HG03045 (cell line): ENCODE measurements around the gene HYCC2.
"Not testable (repeated sequence)": the region's sequence is repeated elsewhere in the genome, so short reads cannot be mapped to it uniquely, and the experiment has no call there.

Experiments used
- ATAC-seq: cut with Tn5 transposase; IDR thresholded peaks from one replicate; pipeline ENCODE4 v1.9.1; 2021; ENCODE audit warnings: mild to moderate bottlenecking, moderate library complexity; ENCODE audit not compliant: unreplicated experiment

HYCC2 gene

GRCh38 chr2:201073071-201073470 is 1.6 kb upstream of the HYCC2 start:
- ATAC-seq = no peak

- no peak for ATAC-seq
Measured at GRCh38 chr2:201072201-201072530, 695 bp upstream of the HYCC2 start.

- ATAC-seq = peak; percentile 32
Measured at GRCh38 chr2:201070948-201071478, 458 bp downstream of the HYCC2 start.

- ATAC-seq = no peak
Measured at GRCh38 chr2:201064797-201065329, 6.6 kb downstream of the HYCC2 start.

GRCh38 chr2:201063516-201063915 is 8.0 kb downstream of the HYCC2 start:
- ATAC-seq = not testable (repeated sequence)

GRCh38 chr2:201059961-201060755 is 11.3 kb downstream of the HYCC2 start:
- no peak for ATAC-seq

- ATAC-seq = no peak
Measured at GRCh38 chr2:201058914-201059313, 12.6 kb downstream of the HYCC2 start.

- no peak for ATAC-seq
Measured at GRCh38 chr2:201057715-201058248, 13.7 kb downstream of the HYCC2 start.

- ATAC-seq = no peak
Measured at GRCh38 chr2:201057087-201057521, 14.4 kb downstream of the HYCC2 start.

GRCh38 chr2:201049455-201049854 is 22.0 kb downstream of the HYCC2 start:
- ATAC-seq = no peak

GRCh38 chr2:201046881-201047280 is 24.6 kb downstream of the HYCC2 start:
- ATAC-seq = no peak

GRCh38 chr2:201043050-201043449 is 28.4 kb downstream of the HYCC2 start:
- ATAC-seq = not testable (repeated sequence)

- ATAC-seq = not testable (repeated sequence)
Measured at GRCh38 chr2:201042451-201042850, 29.0 kb downstream of the HYCC2 start.

- ATAC-seq = no peak
Measured at GRCh38 chr2:201040867-201041628, 30.4 kb downstream of the HYCC2 start.

- no peak for ATAC-seq
Measured at GRCh38 chr2:201038855-201039254, 32.6 kb downstream of the HYCC2 start.

- ATAC-seq = not testable (repeated sequence)
Measured at GRCh38 chr2:201038361-201038760, 33.1 kb downstream of the HYCC2 start.

GRCh38 chr2:201034355-201034754 is 37.1 kb downstream of the HYCC2 start:
- ATAC-seq = not testable (repeated sequence)

GRCh38 chr2:201024518-201024917 is 47.0 kb downstream of the HYCC2 start:
- no peak for ATAC-seq

- ATAC-seq = no peak
Measured at GRCh38 chr2:201021914-201022313, 49.6 kb downstream of the HYCC2 start.
